H1 (cell line): ENCODE measurements around the gene FAM222B. TPM values are rescaled to one million over a fixed set of nuclear protein-coding genes. Genes with fewer than 3 reads are reported as not detected.

Experiments used
- CTCF ChIA-PET: fragments of 300-600 bp; sonication (Branson Sonifier 250); formaldehyde crosslinking; loops from one replicate; lab custom pipeline; 2021; ENCODE audit not compliant: partially characterized antibody; lab: Charles Lee
- POLR2A ChIA-PET: fragments of 300-600 bp; sonication (Branson Sonifier 250); formaldehyde crosslinking; loops from one replicate; lab custom pipeline; 2021; ENCODE audit warnings: inconsistent platforms; ENCODE audit not compliant: partially characterized antibody; lab: Charles Lee
- DNase-seq, 2 experiments: peaks; one replicate each; pipeline versions ENCODE4 v3.0.0 to v3.0.0-alpha.2; 2010 to 2022; ENCODE audit warnings: low spot score in 2 of 2, low read depth in 1 of 2, mixed read lengths in 1 of 2
- FAIRE-seq: peaks from 2 replicates; lab custom pipeline; 2011; peaks lifted over from hg19 to GRCh38; lab: Jason Lieb, UNC
- H2AFZ ChIP-seq: 2 replicates; pipeline ENCODE4 v1.8.1; 2012; ENCODE audit warnings: low read length, inconsistent platforms
- H2AK5ac ChIP-seq: 2 replicates; pipeline ENCODE4 v1.6.1; 2013; ENCODE audit warnings: low read depth, low read length
- H2BK120ac ChIP-seq: replicated peaks from 2 replicates; pipeline ENCODE3; 2013; ENCODE audit warnings: low read depth, low read length, inconsistent platforms
- H2BK12ac ChIP-seq: 2 replicates; pipeline ENCODE4 v1.6.1; 2013; ENCODE audit warnings: low read depth, low read length
- H2BK15ac ChIP-seq: 2 replicates; pipeline ENCODE4 v1.6.1; 2013; ENCODE audit warnings: low read length
- H2BK20ac ChIP-seq: 2 replicates; pipeline ENCODE4 v1.6.1; 2013; ENCODE audit warnings: low read length
- H2BK5ac ChIP-seq: 2 replicates; pipeline ENCODE4 v1.6.1; 2013; ENCODE audit warnings: low read depth, low read length
- H3K14ac ChIP-seq: 2 replicates; pipeline ENCODE4 v1.6.1; 2013; ENCODE audit warnings: inconsistent platforms; ENCODE audit not compliant: insufficient read length
- H3K18ac ChIP-seq: 2 replicates; pipeline ENCODE4 v1.6.1; 2013; ENCODE audit warnings: low read length; ENCODE audit errors: extremely low read depth
- H3K23ac ChIP-seq: 2 replicates; pipeline ENCODE4 v1.6.1; 2013; ENCODE audit warnings: inconsistent platforms; ENCODE audit not compliant: insufficient read length
- H3K23me2 ChIP-seq: 2 replicates; pipeline ENCODE4 v1.6.1; 2013; ENCODE audit warnings: low read depth, low read length
- H3K27ac ChIP-seq: 2 replicates; pipeline ENCODE4 v1.6.1; 2011; ENCODE audit warnings: low read depth, low read length, inconsistent platforms
- H3K27me3 ChIP-seq, 4 experiments: replicated peaks in 1 of 4; 1 replicate in 1 of 4; 2 replicates in 3 of 4; pipeline versions ENCODE4 v1.6.1 to v1.8.1; 2011 to 2013; ENCODE audit warnings: low read length in 3 of 4, mild to moderate bottlenecking in 3 of 4, inconsistent platforms in 2 of 4, mixed read lengths in 2 of 4, moderate library complexity in 1 of 4; ENCODE audit not compliant: control insufficient read depth in 3 of 4, insufficient read depth in 3 of 4; ENCODE audit errors: extremely low read depth in 1 of 4
- H3K36me3 ChIP-seq, 4 experiments: 2 replicates each; pipeline versions ENCODE4 v1.6.1 to v1.8.1; 2011 to 2013; ENCODE audit warnings: mild to moderate bottlenecking in 4 of 4, low read length in 3 of 4, moderate library complexity in 2 of 4, control low read depth in 1 of 4, inconsistent platforms in 1 of 4; ENCODE audit not compliant: insufficient read depth in 4 of 4, control insufficient read depth in 2 of 4
- H3K4ac ChIP-seq: replicated peaks from 2 replicates; pipeline ENCODE3; 2013; ENCODE audit warnings: low read length, low read depth, mixed read lengths, inconsistent platforms; ENCODE audit not compliant: insufficient read length
- H3K4me1 ChIP-seq, 4 experiments: replicated peaks in 1 of 4; 1 replicate in 1 of 4; 2 replicates in 3 of 4; pipeline versions ENCODE4 v1.6.1 to v1.8.1; 2011 to 2013; ENCODE audit warnings: low read length in 3 of 4, inconsistent platforms in 2 of 4, mixed read lengths in 1 of 4; ENCODE audit not compliant: insufficient read depth in 4 of 4, control insufficient read depth in 3 of 4
- H3K4me2 ChIP-seq, 2 experiments: 2 replicates each; pipeline versions ENCODE4 v1.6.1 to v1.8.1; 2011 to 2013; ENCODE audit warnings: low read depth in 2 of 2, low read length in 2 of 2, control low read depth in 1 of 2, inconsistent platforms in 1 of 2, mild to moderate bottlenecking in 1 of 2; ENCODE audit not compliant: insufficient read depth in 1 of 2
- H3K4me3 ChIP-seq, 4 experiments: fragments of 200-600, 300-600 bp in 1 of 4; sonication (generic), shearing (Covaris generic), sonication (Bioruptor Twin) in 1 of 4; 2 replicates each; pipeline versions ENCODE4 v1.5.1 to v1.8.1; 2011 to 2016; ENCODE audit warnings: low read length in 4 of 4, low read depth in 3 of 4, control low read depth in 2 of 4, inconsistent platforms in 2 of 4, mild to moderate bottlenecking in 2 of 4, mixed read lengths in 1 of 4, moderate library complexity in 1 of 4; ENCODE audit not compliant: insufficient read depth in 2 of 4; ENCODE audit errors: extremely low read depth in 1 of 4
- H3K56ac ChIP-seq: replicated peaks from 2 replicates; pipeline ENCODE3; 2013; ENCODE audit warnings: low read depth, mild to moderate bottlenecking, mixed read lengths, low read length, inconsistent platforms; ENCODE audit not compliant: insufficient read length
- H3K79me1 ChIP-seq: 2 replicates; pipeline ENCODE4 v1.6.1; 2013; ENCODE audit warnings: low read depth, low read length, control low read depth
- H3K79me2 ChIP-seq, 2 experiments: 2 replicates each; pipeline versions ENCODE4 v1.6.1 to v1.8.1; 2012 to 2013; ENCODE audit warnings: low read length in 2 of 2, mild to moderate bottlenecking in 2 of 2, inconsistent platforms in 1 of 2; ENCODE audit not compliant: insufficient read depth in 2 of 2, control insufficient read depth in 1 of 2
- H3K9ac ChIP-seq, 4 experiments: replicated peaks in 1 of 4; 1 replicate in 1 of 4; 2 replicates in 3 of 4; pipeline versions ENCODE4 v1.6.1 to v1.8.1; 2011 to 2013; ENCODE audit warnings: low read depth in 3 of 4, low read length in 3 of 4, control low read depth in 2 of 4, mild to moderate bottlenecking in 2 of 4, moderate library complexity in 2 of 4, inconsistent platforms in 1 of 4; ENCODE audit errors: extremely low read depth in 1 of 4
- H3K9me3 ChIP-seq, 2 experiments: 2 replicates each; pipeline versions ENCODE4 v1.6.1 to v1.8.1; 2012 to 2013; ENCODE audit warnings: mild to moderate bottlenecking in 2 of 2, moderate library complexity in 2 of 2, control low read depth in 1 of 2, inconsistent platforms in 1 of 2, low read depth in 1 of 2, low read length in 1 of 2, mixed read lengths in 1 of 2; ENCODE audit not compliant: insufficient read depth in 2 of 2
- H4K20me1 ChIP-seq, 2 experiments: replicated peaks in 1 of 2; 2 replicates each; pipeline versions ENCODE3 to v1.8.1; 2011 to 2013; ENCODE audit warnings: inconsistent platforms in 2 of 2, low read length in 2 of 2, mild to moderate bottlenecking in 1 of 2; ENCODE audit not compliant: insufficient read depth in 2 of 2, control insufficient read depth in 1 of 2
- H4K5ac ChIP-seq: 2 replicates; pipeline ENCODE4 v1.6.1; 2013; ENCODE audit warnings: low read length, low read depth, mixed read lengths, inconsistent platforms; ENCODE audit not compliant: insufficient read length
- H4K8ac ChIP-seq: 2 replicates; pipeline ENCODE4 v1.8.0; 2013; ENCODE audit warnings: mild to moderate bottlenecking, moderate library complexity, low read length, inconsistent platforms; ENCODE audit not compliant: insufficient read depth; ENCODE audit errors: extremely low read depth
- H4K91ac ChIP-seq: replicated peaks from 2 replicates; pipeline ENCODE3; 2013; ENCODE audit warnings: low read length, mixed read lengths, inconsistent platforms; ENCODE audit not compliant: insufficient read length
- BCL11A ChIP-seq, 2 experiments: IDR thresholded peaks; one replicate each; pipeline ENCODE4 v1.6.1; 2011; ENCODE audit warnings: low read depth in 2 of 2, low read length in 2 of 2, mild to moderate bottlenecking in 2 of 2
- E2F6 ChIP-seq: IDR thresholded peaks from 2 replicates; pipeline ENCODE4 v1.6.1; 2012; ENCODE audit warnings: inconsistent platforms
- EGR1 ChIP-seq: IDR thresholded peaks from 2 replicates; pipeline ENCODE4 v1.6.1; 2011; ENCODE audit warnings: low read depth, low read length, borderline replicate concordance
- EP300 ChIP-seq, 2 experiments: IDR thresholded peaks; 1 replicate in 1 of 2; 2 replicates in 1 of 2; pipeline ENCODE4 v1.6.1; 2011 to 2012; ENCODE audit warnings: low read depth in 2 of 2, low read length in 2 of 2, mild to moderate bottlenecking in 2 of 2, borderline replicate concordance in 1 of 2, inconsistent platforms in 1 of 2, moderate library complexity in 1 of 2
- FOSL1 ChIP-seq: IDR thresholded peaks from 2 replicates; pipeline ENCODE4 v1.6.1; 2011; ENCODE audit warnings: mild to moderate bottlenecking, low read depth, low read length, moderate library complexity; ENCODE audit not compliant: insufficient read depth
- MAX ChIP-seq: IDR thresholded peaks from 2 replicates; pipeline ENCODE4 v1.6.1; 2012; ENCODE audit warnings: inconsistent platforms
- RAD21 ChIP-seq, 2 experiments: IDR thresholded peaks in 1 of 2; conservative IDR thresholded peaks in 1 of 2; 2 replicates each; pipeline ENCODE4 v1.6.1; 2011; ENCODE audit warnings: low read depth in 2 of 2, low read length in 2 of 2, improper control_type of control experiment in 1 of 2, inconsistent platforms in 1 of 2, mild to moderate bottlenecking in 1 of 2, moderate library complexity in 1 of 2
- RXRA ChIP-seq: IDR thresholded peaks from 2 replicates; pipeline ENCODE4 v1.6.1; 2011; ENCODE audit warnings: low read depth, mild to moderate bottlenecking, low read length, moderate library complexity; ENCODE audit not compliant: insufficient read depth
- SP1 ChIP-seq: IDR thresholded peaks from 2 replicates; pipeline ENCODE4 v1.6.1; 2011; ENCODE audit warnings: low read depth, low read length
- USF2 ChIP-seq: IDR thresholded peaks from 2 replicates; pipeline ENCODE4 v1.6.1; 2011; ENCODE audit warnings: low read length, improper control_type of control experiment
- ZNF274 ChIP-seq: IDR thresholded peaks from 2 replicates; pipeline ENCODE4 v1.7.0; 2012; ENCODE audit warnings: low read length, borderline replicate concordance; ENCODE audit errors: extremely low read depth
- WGBS, 2 experiments: shearing (Covaris generic) in 1 of 2; methylation state at CpG; one replicate each; pipeline versions ENCODE4 v1.1.6 to v1.1.7; 2013 to 2015; ENCODE audit warnings: low lambda C conversion rate in 2 of 2, mixed read lengths in 2 of 2, inconsistent platforms in 1 of 2, low coverage in 1 of 2, missing lambda C conversion rate in 1 of 2; ENCODE audit not compliant: insufficient replicate concordance in 2 of 2, insufficient coverage in 1 of 2, insufficient read length in 1 of 2; ENCODE audit errors: extremely low coverage in 1 of 2, missing lambda C conversion rate in 1 of 2; 5-methylcytosine and 5-hydroxymethylcytosine counted together
- polyA plus RNA-seq, 7 experiments: library from polyadenylated mRNA; depleted of rRNA in 3 of 7; stranded (reverse) in 5 of 7; unstranded in 2 of 7; fragments of >200 nt in 5 of 7; fragments of 200-250 nt in 2 of 7; gene quantifications; 1 replicate in 5 of 7; 2 replicates in 1 of 7; 4 replicates in 1 of 7; pipeline versions ENCODE4 v1.2.1 to v1.2.3, GENCODE V29; 2011 to 2013; ENCODE audit warnings: missing spikeins in 2 of 7, mixed read lengths in 2 of 7
- total RNA-seq: library from RNA; stranded (reverse); fragmentation: NEBNext Ultra II Directional; extraction: Animal tissue kit (Norgen Biotek cat#: 25700); gene quantifications from 2 replicates; pipeline ENCODE4 v1.2.1, GENCODE V29; 2021

FAM222B gene
- total and polyA plus RNA-seq, 2 of the 8 experiments (the other 6 are each of a cell fraction or from before 2014, with no cell fraction given): 42.1 to 81.7 TPM

- no peak for FAIRE-seq
- Histone ChIP-seq H3K79me2 (no peaks in the 10 kb centered on the region), H2BK120ac (no peak overlapping the region), H3K18ac (no peak overlapping the region), H3K27ac (no peak overlapping the region), H3K4ac (no peak overlapping the region), H3K4me2 (no peak overlapping the region), H3K23ac (no peak overlapping the region), H2AFZ (no peak overlapping the region), H3K9ac (no peak overlapping the region), H4K20me1 (peaks cover 3 to 6% of the 10 kb centered on the region in 2 experiments), H3K4me1 (peaks cover 0 to 3% (median under 1%) of the 10 kb centered on the region in 4 experiments; a peak in 3 of 7 replicates), H2BK15ac (no peak overlapping the region), H2BK12ac (no peak overlapping the region), H4K91ac (no peak overlapping the region), H2BK20ac (no peak overlapping the region), H3K36me3 (peaks cover 4 to 23% (median 21%) of the 10 kb centered on the region in 4 experiments; a peak in 6 of 8 replicates), H2BK5ac (no peak overlapping the region), H3K56ac (no peak overlapping the region), H3K9me3 (no peaks in the 10 kb centered on the region), H3K14ac (no peak overlapping the region), H3K4me3 (no peak overlapping the region), H3K27me3 (no peaks in the 10 kb centered on the region), H4K5ac (no peak overlapping the region), H4K8ac (no peak overlapping the region), H3K79me1 (no peaks in the 10 kb centered on the region; the same call in 1 of the 2 replicates), H3K23me2 (no peaks in the 10 kb centered on the region), H2AK5ac (no peak overlapping the region)
- ChIA-PET CTCF (interaction anchor here (1.7 to 2.2 kb wide), 2 partner anchors 28 to 122 kb away, joined by 3 to 12 read pairs; no protein-coding TSS in a partner anchor), POLR2A (interaction anchor here (1.5 to 2.8 kb wide), 2 partner anchors 11 to 124 kb away, joined by 4 to 15 read pairs; partner anchors contain the start of gene FLOT2)
- DNase-seq: no peak
- 88% methylated on average over 4 of the region's 4 CpGs; no CpG with 5 or more reads in 1 of the 2 experiments for WGBS, 2 experiments
- TF ChIP-seq RAD21 (IDR thresholded peaks at IDR 0.05 in 1 of 2, conservative IDR thresholded peaks at IDR 0.05 in 1 of 2; ENCODE audit: low read depth in 2 of 2, low read length in 2 of 2) (no peak), E2F6 (no peak), RXRA (no peak), MAX (no peak), EGR1 (no peak), ZNF274 (no peak), FOSL1 (no peak), EP300 (IDR thresholded peaks at IDR 0.05; ENCODE audit: borderline replicate concordance in 1 of 2, low read depth in 2 of 2, low read length in 2 of 2) (no peak), USF2 (no peak), SP1 (no peak), BCL11A (IDR thresholded peaks at IDR 0.05; ENCODE audit: low read depth in 2 of 2, low read length in 2 of 2) (no peak)
Measured at GRCh38 chr17:28885363-28885762, 42.8 kb upstream of the FAM222B start.
